ENCODE measurements around the gene UGDH.

- TF ChIP-seq AHDC1 (CRISPR knock-in tag; IDR thresholded peaks at IDR 0.05; ENCODE audit: borderline replicate concordance) (no peak), ZFX (CRISPR knock-in tag; IDR thresholded peaks at IDR 0.05; ENCODE audit: low read depth) (no peak), ZFP1 (CRISPR knock-in tag; IDR thresholded peaks at IDR 0.05) (no peak), NR2F6 (IDR thresholded peaks at IDR 0.05) (no peak), NR2F6 (CRISPR knock-in tag; IDR thresholded peaks at IDR 0.05) (no peak), DNMT3B (CRISPR knock-in tag; conservative IDR thresholded peaks at IDR 0.05) (no peak), ZFYVE20 (CRISPR knock-in tag; IDR thresholded peaks at IDR 0.05; ENCODE audit: borderline replicate concordance, low read depth) (no peak), HDAC6 (IDR thresholded peaks at IDR 0.05; ENCODE audit: low read depth, low read length) (no peak), RELA (CRISPR knock-in tag; IDR thresholded peaks at IDR 0.05) (no peak), GLI4 (CRISPR knock-in tag; IDR thresholded peaks at IDR 0.05; ENCODE audit: borderline replicate concordance) (no peak)
- TF ChIP-seq, protein P1, sequence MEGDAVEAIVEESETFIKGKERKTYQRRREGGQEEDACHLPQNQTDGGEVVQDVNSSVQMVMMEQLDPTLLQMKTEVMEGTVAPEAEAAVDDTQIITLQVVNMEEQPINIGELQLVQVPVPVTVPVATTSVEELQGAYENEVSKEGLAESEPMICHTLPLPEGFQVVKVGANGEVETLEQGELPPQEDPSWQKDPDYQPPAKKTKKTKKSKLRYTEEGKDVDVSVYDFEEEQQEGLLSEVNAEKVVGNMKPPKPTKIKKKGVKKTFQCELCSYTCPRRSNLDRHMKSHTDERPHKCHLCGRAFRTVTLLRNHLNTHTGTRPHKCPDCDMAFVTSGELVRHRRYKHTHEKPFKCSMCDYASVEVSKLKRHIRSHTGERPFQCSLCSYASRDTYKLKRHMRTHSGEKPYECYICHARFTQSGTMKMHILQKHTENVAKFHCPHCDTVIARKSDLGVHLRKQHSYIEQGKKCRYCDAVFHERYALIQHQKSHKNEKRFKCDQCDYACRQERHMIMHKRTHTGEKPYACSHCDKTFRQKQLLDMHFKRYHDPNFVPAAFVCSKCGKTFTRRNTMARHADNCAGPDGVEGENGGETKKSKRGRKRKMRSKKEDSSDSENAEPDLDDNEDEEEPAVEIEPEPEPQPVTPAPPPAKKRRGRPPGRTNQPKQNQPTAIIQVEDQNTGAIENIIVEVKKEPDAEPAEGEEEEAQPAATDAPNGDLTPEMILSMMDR (CRISPR knock-in tag; IDR thresholded peaks at IDR 0.05), result no peak
These were observed 25.1 kb downstream of the UGDH start for GRCh38 chr4:39502019-39502663.
